ENCODE measurements around the gene TLE4.
"Not testable (repeated sequence)": the region's sequence is repeated elsewhere in the genome, so short reads cannot be mapped to it uniquely, and the experiment has no call there.

The TLE4 gene

GRCh38 chr9:79637177-79637925, 65.6 kb downstream of the TLE4 start:
- no peak overlapping the region for H3K9ac ChIP-seq (ENCODE audit: low read depth, low read length, poor library complexity, severe bottlenecking)
- H3K4me2 ChIP-seq (ENCODE audit: low read depth, low read length, poor library complexity, severe bottlenecking): no peak overlapping the region
- TF ChIP-seq, protein P1, sequence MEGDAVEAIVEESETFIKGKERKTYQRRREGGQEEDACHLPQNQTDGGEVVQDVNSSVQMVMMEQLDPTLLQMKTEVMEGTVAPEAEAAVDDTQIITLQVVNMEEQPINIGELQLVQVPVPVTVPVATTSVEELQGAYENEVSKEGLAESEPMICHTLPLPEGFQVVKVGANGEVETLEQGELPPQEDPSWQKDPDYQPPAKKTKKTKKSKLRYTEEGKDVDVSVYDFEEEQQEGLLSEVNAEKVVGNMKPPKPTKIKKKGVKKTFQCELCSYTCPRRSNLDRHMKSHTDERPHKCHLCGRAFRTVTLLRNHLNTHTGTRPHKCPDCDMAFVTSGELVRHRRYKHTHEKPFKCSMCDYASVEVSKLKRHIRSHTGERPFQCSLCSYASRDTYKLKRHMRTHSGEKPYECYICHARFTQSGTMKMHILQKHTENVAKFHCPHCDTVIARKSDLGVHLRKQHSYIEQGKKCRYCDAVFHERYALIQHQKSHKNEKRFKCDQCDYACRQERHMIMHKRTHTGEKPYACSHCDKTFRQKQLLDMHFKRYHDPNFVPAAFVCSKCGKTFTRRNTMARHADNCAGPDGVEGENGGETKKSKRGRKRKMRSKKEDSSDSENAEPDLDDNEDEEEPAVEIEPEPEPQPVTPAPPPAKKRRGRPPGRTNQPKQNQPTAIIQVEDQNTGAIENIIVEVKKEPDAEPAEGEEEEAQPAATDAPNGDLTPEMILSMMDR (conservative IDR thresholded peaks at IDR 0.05; ENCODE audit: low read length): no peak
- no peak for TF ChIP-seq EZH2phosphoT487 (IDR thresholded peaks at IDR 0.05; ENCODE audit: borderline replicate concordance)
- peaks cover 18% of the 10 kb centered on the region for H3K36me3 ChIP-seq (ENCODE audit: insufficient read depth, low read length)
- no peak overlapping the region for H3K4me3 ChIP-seq (ENCODE audit: low read length, poor library complexity, severe bottlenecking)
- no peaks in the 10 kb centered on the region for H3K27me3 ChIP-seq (ENCODE audit: insufficient read depth, low read length, poor library complexity, severe bottlenecking)
- H3K4me1 ChIP-seq (ENCODE audit: insufficient read depth, low read length, poor library complexity, severe bottlenecking): peaks cover 24% of the 10 kb centered on the region
- H2AFZ ChIP-seq (ENCODE audit: low read length): no peak overlapping the region
- H4K20me1 ChIP-seq (ENCODE audit: insufficient read depth, low read length, poor library complexity, severe bottlenecking): no peaks in the 10 kb centered on the region
- H3K9me3 ChIP-seq (ENCODE audit: insufficient read depth, low read depth, low read length): no peaks in the 10 kb centered on the region
- H3K9me2 ChIP-seq (replicated peaks; ENCODE audit: low read depth, low read length): no peaks in the 10 kb centered on the region
- H3F3A ChIP-seq (ENCODE audit: low read depth): no peaks in the 10 kb centered on the region
- H3K79me2 ChIP-seq (ENCODE audit: insufficient read depth, low read length): peaks cover 67% of the 10 kb centered on the region

DNA sequence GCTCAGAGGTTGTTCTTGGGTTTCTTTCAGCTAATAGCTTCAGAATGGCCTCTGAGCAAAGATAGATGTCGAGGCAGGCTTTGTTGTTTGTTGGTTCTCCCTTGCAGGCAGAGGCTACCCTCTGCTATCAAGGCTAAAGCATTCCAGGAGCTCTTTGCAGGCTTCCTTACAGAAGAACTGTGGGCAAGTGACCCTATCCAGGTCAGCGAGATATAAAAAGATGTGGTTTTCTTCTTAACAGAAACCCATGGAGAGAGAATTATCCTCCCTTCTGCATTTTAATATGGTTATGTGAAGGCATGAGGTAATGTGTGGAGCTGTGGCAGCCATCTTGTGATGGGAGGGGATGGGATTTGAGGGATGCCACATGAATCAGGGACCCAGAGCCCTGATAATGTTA, 67.0 kb downstream of the TLE4 start:
- Histone ChIP-seq H3K9me3 (ENCODE audit: insufficient read depth, low read depth, low read length) (0 out of 2 replicates have a peak, but pooled peaks cover 7% of the 10 kb centered on the region), H4K20me1 (ENCODE audit: insufficient read depth, low read length, poor library complexity, severe bottlenecking) (no peaks in the 10 kb centered on the region), H3K4me1 (ENCODE audit: insufficient read depth, low read length, poor library complexity, severe bottlenecking) (peaks cover 17% of the 10 kb centered on the region), H3F3A (ENCODE audit: low read depth) (no peaks in the 10 kb centered on the region), H3K4me3 (ENCODE audit: low read length, poor library complexity, severe bottlenecking) (no peak overlapping the region), H3K4me2 (ENCODE audit: low read depth, low read length, poor library complexity, severe bottlenecking) (no peak overlapping the region), H3K27me3 (ENCODE audit: insufficient read depth, low read length, poor library complexity, severe bottlenecking) (no peaks in the 10 kb centered on the region), H3K9ac (ENCODE audit: low read depth, low read length, poor library complexity, severe bottlenecking) (no peak overlapping the region), H3K9me2 (replicated peaks; ENCODE audit: low read depth, low read length) (no peaks in the 10 kb centered on the region), H2AFZ (ENCODE audit: low read length) (no peak overlapping the region), H3K79me2 (ENCODE audit: insufficient read depth, low read length) (peaks cover 63% of the 10 kb centered on the region), H3K36me3 (ENCODE audit: insufficient read depth, low read length) (peaks cover 30% of the 10 kb centered on the region)
- TF ChIP-seq, protein P1 (conservative IDR thresholded peaks at IDR 0.05; ENCODE audit: low read length): no peak
- no peak for TF ChIP-seq EZH2phosphoT487 (IDR thresholded peaks at IDR 0.05; ENCODE audit: borderline replicate concordance)

DNA sequence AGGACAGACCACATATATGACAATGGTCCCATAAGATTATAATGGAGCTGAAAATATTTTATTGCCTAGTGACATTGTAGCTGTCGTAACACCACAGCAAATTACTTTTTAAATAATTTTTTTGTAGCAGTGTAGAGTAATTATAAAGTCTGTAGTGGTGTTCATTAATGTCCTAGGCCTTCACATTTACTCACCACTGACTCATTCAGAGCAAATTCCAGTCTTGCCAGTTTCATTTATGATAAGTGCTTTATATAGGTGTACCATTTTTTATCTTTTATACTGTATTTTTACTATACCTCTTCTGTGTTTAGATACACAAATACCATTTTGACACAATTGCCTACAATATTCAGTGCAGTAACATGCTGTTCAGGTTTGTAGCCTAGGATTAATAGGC, 67.6 kb downstream of the TLE4 start:
- H3K4me1 ChIP-seq (ENCODE audit: insufficient read depth, low read length, poor library complexity, severe bottlenecking): peaks cover 17% of the 10 kb centered on the region
- H3K9ac ChIP-seq (ENCODE audit: low read depth, low read length, poor library complexity, severe bottlenecking): no peak overlapping the region
- no peaks in the 10 kb centered on the region for H4K20me1 ChIP-seq (ENCODE audit: insufficient read depth, low read length, poor library complexity, severe bottlenecking)
- peaks cover 13% of the 10 kb centered on the region; the same call in 1 of the 2 replicates for H3K9me3 ChIP-seq (ENCODE audit: insufficient read depth, low read depth, low read length)
- TF ChIP-seq, protein P1 (conservative IDR thresholded peaks at IDR 0.05; ENCODE audit: low read length): no peak
- TF ChIP-seq EZH2phosphoT487 (IDR thresholded peaks at IDR 0.05; ENCODE audit: borderline replicate concordance): no peak
- no peaks in the 10 kb centered on the region for H3F3A ChIP-seq (ENCODE audit: low read depth)
- H3K36me3 ChIP-seq (ENCODE audit: insufficient read depth, low read length): peaks cover 36% of the 10 kb centered on the region
- no peak overlapping the region for H3K4me2 ChIP-seq (ENCODE audit: low read depth, low read length, poor library complexity, severe bottlenecking)
- no peaks in the 10 kb centered on the region for H3K9me2 ChIP-seq (replicated peaks; ENCODE audit: low read depth, low read length)
- no peak overlapping the region for H2AFZ ChIP-seq (ENCODE audit: low read length)
- H3K4me3 ChIP-seq (ENCODE audit: low read length, poor library complexity, severe bottlenecking): no peak overlapping the region
- H3K27me3 ChIP-seq (ENCODE audit: insufficient read depth, low read length, poor library complexity, severe bottlenecking): no peaks in the 10 kb centered on the region
- H3K79me2 ChIP-seq (ENCODE audit: insufficient read depth, low read length): peaks cover 62% of the 10 kb centered on the region

DNA sequence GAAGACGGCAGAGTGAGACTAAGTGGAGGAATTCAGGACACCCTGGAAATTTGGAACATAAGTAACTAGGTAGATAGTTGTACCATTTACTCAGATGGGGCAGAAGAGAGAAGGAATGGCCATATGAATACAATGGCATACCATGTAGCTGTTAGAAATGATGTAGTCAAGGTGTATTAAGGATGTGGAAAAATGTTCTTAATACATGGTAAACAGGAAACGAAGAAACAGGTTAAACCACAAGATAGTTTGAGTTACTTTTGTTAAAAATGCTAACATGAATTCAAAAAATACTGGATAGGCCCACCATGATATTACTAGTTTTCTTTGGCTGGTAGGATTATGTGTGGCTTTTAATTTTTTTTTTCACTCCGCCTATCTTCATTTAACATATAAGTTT, 68.3 kb downstream of the TLE4 start:
- H3K9me2 ChIP-seq (replicated peaks; ENCODE audit: low read depth, low read length); H3K4me3 ChIP-seq (ENCODE audit: low read length, poor library complexity, severe bottlenecking); H3K27me3 ChIP-seq (ENCODE audit: insufficient read depth, low read length, poor library complexity, severe bottlenecking); H3K4me2 ChIP-seq (ENCODE audit: low read depth, low read length, poor library complexity, severe bottlenecking); H3K9ac ChIP-seq (ENCODE audit: low read depth, low read length, poor library complexity, severe bottlenecking); H4K20me1 ChIP-seq (ENCODE audit: insufficient read depth, low read length, poor library complexity, severe bottlenecking); H3F3A ChIP-seq (ENCODE audit: low read depth); H2AFZ ChIP-seq (ENCODE audit: low read length): not testable (repeated sequence)
- H3K4me1 ChIP-seq (ENCODE audit: insufficient read depth, low read length, poor library complexity, severe bottlenecking): peaks cover 17% of the 10 kb centered on the region
- H3K36me3 ChIP-seq (ENCODE audit: insufficient read depth, low read length): peaks cover 43% of the 10 kb centered on the region
- H3K79me2 ChIP-seq (ENCODE audit: insufficient read depth, low read length): peaks cover 62% of the 10 kb centered on the region
- H3K9me3 ChIP-seq (ENCODE audit: insufficient read depth, low read depth, low read length): peaks cover 16% of the 10 kb centered on the region; the same call in 1 of the 2 replicates

Data from Loucy (cell line).